Osteoblast (primary cell): Measurements from ENCODE around the gene ZNF148. TPM values are rescaled to one million over a fixed set of nuclear protein-coding genes. Genes with fewer than 3 reads are reported as not detected.

ENCODE experiments used
- DNase-seq: peaks from one replicate; pipeline ENCODE4 v3.0.0; 2011; ENCODE audit warnings: low spot score, mixed read lengths; ENCODE audit not compliant: insufficient read length; ENCODE audit errors: missing footprints
- H2AFZ ChIP-seq: 2 replicates; pipeline ENCODE4 v1.6.0; 2011; ENCODE audit warnings: mild to moderate bottlenecking, low read length
- H3K27ac ChIP-seq: 2 replicates; pipeline ENCODE4 v1.5.1; 2011; ENCODE audit warnings: mild to moderate bottlenecking, low read depth, low read length, moderate library complexity
- H3K27me3 ChIP-seq: 2 replicates; pipeline ENCODE4 v1.6.0; 2012; ENCODE audit warnings: mild to moderate bottlenecking, control low read depth, inconsistent platforms, low read length, moderate library complexity; ENCODE audit not compliant: insufficient read depth
- H3K36me3 ChIP-seq: 2 replicates; pipeline ENCODE4 v1.5.1; 2011; ENCODE audit warnings: mild to moderate bottlenecking, low read length, control low read depth, moderate library complexity; ENCODE audit not compliant: insufficient read depth
- H3K4me1 ChIP-seq: 2 replicates; pipeline ENCODE4 v1.5.1; 2011; ENCODE audit warnings: mild to moderate bottlenecking, low read length, control low read depth, moderate library complexity; ENCODE audit not compliant: insufficient read depth
- H3K4me2 ChIP-seq: 2 replicates; pipeline ENCODE4 v1.6.0; 2011; ENCODE audit warnings: mild to moderate bottlenecking, low read length; ENCODE audit not compliant: insufficient read depth
- H3K4me3 ChIP-seq: fragments of 200-600 bp; sonication (generic); 3 replicates; pipeline ENCODE4 v1.5.1; 2012; ENCODE audit warnings: mild to moderate bottlenecking, low read length, inconsistent platforms; ENCODE audit not compliant: insufficient read depth
- H3K79me2 ChIP-seq: 2 replicates; pipeline ENCODE4 v1.6.0; 2012; ENCODE audit warnings: mild to moderate bottlenecking, low read length, control low read depth, inconsistent platforms; ENCODE audit not compliant: insufficient read depth
- H3K9me3 ChIP-seq: 2 replicates; pipeline ENCODE4 v1.5.1; 2011; ENCODE audit warnings: low read depth, low read length, control low read depth
- H4K20me1 ChIP-seq: 2 replicates; pipeline ENCODE4 v1.6.0; 2012; ENCODE audit warnings: mild to moderate bottlenecking, low read length, control low read depth; ENCODE audit not compliant: insufficient read depth
- total RNA-seq: library from RNA; depleted of rRNA; stranded (reverse); fragments of >200 nt; gene quantifications from 2 replicates; pipeline ENCODE4 v1.2.3, GENCODE V29; 2012
- TF ChIP-seq, protein P1 (sequence below): IDR thresholded peaks from 2 replicates; pipeline ENCODE4 v1.5.1; 2011; ENCODE audit warnings: mild to moderate bottlenecking, low read depth, low read length, moderate library complexity; ENCODE audit errors: extremely low read depth

Gene ZNF148
- total RNA-seq, 1 donor, result 38.4 TPM

DNA sequence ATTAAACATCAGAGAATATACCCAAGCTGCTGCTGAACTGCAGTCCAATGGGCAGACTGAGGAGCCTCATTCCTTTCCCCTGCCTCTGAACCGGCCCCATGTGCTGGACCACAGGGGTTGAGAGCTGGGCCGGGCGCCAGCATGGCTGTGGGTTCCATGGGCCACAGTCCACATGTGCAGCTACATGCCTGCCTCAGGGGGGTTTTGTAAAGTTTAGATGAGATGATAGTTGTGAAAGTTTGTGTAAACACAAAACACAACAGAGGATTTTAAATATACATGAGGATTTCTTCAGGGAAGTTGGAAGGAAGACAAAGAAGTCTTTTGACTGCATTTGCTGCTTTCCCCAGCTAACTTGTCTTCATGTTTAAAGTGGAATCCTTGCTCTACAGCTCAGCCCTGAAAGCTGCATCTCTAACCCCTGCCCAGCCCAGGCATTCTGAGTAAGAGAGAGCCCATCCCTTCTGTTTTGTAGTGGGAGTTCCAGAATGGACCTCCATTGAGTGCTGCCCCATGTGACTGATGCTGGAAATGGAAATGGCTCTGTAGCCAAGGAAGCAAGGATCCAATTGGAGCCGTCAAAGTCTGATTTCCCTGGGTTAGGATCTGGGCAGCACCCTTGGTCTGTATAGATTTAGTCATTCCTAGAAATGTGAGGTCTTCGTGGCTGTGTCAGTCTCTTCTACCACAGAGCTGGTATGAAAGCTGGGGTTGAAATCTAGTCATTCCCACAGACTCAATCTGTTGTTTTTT is 180.1 kb downstream of the ZNF148 start:
- no peaks in the 10 kb centered on the region for H3K27me3 ChIP-seq
- H3K27ac ChIP-seq, result no peak overlapping the region
- no peaks in the 10 kb centered on the region for H4K20me1 ChIP-seq
- no peak overlapping the region for H2AFZ ChIP-seq
- H3K9me3 ChIP-seq, result no peaks in the 10 kb centered on the region
- no peaks in the 10 kb centered on the region for H3K36me3 ChIP-seq
- H3K4me1 ChIP-seq, result no peaks in the 10 kb centered on the region
- H3K4me3 ChIP-seq, result no peak overlapping the region
- TF ChIP-seq, protein P1, sequence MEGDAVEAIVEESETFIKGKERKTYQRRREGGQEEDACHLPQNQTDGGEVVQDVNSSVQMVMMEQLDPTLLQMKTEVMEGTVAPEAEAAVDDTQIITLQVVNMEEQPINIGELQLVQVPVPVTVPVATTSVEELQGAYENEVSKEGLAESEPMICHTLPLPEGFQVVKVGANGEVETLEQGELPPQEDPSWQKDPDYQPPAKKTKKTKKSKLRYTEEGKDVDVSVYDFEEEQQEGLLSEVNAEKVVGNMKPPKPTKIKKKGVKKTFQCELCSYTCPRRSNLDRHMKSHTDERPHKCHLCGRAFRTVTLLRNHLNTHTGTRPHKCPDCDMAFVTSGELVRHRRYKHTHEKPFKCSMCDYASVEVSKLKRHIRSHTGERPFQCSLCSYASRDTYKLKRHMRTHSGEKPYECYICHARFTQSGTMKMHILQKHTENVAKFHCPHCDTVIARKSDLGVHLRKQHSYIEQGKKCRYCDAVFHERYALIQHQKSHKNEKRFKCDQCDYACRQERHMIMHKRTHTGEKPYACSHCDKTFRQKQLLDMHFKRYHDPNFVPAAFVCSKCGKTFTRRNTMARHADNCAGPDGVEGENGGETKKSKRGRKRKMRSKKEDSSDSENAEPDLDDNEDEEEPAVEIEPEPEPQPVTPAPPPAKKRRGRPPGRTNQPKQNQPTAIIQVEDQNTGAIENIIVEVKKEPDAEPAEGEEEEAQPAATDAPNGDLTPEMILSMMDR, result no peak
- no peak overlapping the region for H3K4me2 ChIP-seq
- no peaks in the 10 kb centered on the region for H3K79me2 ChIP-seq
- peak; percentile 85 for DNase-seq

DNA sequence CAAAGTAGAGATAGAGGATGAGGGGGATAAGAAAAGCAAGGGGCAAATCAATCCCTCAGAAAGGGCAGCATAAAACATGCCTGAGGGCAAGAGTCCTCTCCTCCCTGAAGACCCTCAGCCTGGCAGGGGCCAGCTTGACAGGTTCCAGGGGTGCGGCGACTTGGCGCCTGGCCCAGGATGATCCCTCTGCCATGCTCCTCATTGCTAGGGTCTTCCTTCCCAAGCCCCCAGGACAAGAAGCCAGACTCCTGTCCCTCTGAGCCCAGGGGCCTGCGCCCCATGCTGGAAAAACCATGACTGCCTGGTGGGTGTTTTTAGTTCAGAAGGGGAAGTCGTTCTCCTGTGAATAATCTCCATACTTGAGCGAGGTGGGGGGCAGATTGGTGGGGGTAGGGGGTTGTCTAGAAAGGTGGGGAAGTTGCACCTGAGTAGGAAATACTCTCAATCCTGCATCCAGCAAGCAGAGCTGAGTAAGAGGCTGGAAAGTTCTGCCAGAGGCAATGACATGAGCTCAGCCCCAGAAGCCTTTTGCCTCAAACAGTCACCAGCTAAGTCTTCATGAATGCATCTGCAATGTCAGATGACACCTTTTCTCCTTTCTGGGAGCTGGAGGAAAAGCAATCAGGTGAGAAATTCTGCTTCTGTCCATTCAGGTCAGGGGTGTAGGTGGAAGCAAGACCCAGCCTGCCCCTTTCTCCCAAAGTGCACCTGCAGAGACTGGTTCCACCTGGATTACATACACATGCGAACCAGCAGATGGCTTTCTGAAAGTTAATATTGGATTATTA is 180.9 kb downstream of the ZNF148 start:
- no peaks in the 10 kb centered on the region for H3K9me3 ChIP-seq
- no peaks in the 10 kb centered on the region for H3K79me2 ChIP-seq
- H2AFZ ChIP-seq, result no peak overlapping the region
- H4K20me1 ChIP-seq, result no peaks in the 10 kb centered on the region
- H3K36me3 ChIP-seq, result no peaks in the 10 kb centered on the region
- TF ChIP-seq, protein P1, result no peak
- H3K27me3 ChIP-seq, result no peaks in the 10 kb centered on the region
- H3K4me2 ChIP-seq, result no peak overlapping the region
- H3K27ac ChIP-seq, result no peak overlapping the region
- H3K4me3 ChIP-seq, result no peak overlapping the region
- H3K4me1 ChIP-seq, result no peaks in the 10 kb centered on the region
- DNase-seq, result no peak

DNA sequence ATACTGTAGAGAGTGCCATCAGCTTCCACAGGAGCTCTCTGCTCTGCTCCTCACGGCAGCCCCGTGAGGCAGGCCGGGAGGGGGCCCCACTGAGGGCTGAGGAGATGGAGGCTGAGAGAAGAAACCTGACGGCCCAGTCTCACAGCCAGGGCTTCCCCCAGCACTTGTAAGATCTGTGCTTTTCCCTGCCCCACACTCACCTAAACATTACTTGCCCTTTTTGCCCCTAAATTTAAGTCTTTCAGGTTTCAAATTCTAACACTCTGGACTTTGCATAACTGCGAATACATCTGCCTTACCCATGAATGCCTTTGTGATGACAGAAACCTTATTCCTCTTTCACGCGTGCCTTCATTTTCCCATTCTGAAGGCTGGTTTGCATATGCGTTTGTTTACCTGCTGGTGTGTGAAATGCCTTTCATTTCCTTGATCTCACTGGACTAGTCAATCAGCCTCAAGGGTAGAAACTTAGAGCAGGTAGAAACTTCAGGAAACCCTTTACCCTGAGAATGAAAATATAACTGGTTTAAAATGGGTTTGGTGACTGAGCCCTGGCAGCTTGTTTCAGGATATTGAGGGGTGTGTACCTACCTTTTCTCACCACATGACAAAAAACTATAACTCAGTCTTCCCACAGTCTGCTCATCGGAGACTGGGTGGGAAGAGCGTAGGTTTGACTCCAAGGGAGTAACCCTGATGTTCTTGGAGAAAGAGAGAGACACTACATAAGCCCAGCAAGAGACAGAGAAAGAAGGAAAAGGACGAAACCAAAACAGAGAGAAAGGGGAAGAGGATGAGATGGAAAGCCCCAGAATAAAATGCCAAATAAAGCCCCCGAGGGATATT is 182.7 kb downstream of the ZNF148 start:
- DNase-seq, result no peak
- Histone ChIP-seq H3K79me2 (no peaks in the 10 kb centered on the region), H3K36me3 (no peaks in the 10 kb centered on the region), H3K27ac (no peak overlapping the region), H3K27me3 (no peaks in the 10 kb centered on the region), H3K4me1 (no peaks in the 10 kb centered on the region), H3K9me3 (no peaks in the 10 kb centered on the region), H2AFZ (no peak overlapping the region), H3K4me3 (no peak overlapping the region), H4K20me1 (no peaks in the 10 kb centered on the region), H3K4me2 (no peak overlapping the region)
- TF ChIP-seq, protein P1, result no peak

DNA sequence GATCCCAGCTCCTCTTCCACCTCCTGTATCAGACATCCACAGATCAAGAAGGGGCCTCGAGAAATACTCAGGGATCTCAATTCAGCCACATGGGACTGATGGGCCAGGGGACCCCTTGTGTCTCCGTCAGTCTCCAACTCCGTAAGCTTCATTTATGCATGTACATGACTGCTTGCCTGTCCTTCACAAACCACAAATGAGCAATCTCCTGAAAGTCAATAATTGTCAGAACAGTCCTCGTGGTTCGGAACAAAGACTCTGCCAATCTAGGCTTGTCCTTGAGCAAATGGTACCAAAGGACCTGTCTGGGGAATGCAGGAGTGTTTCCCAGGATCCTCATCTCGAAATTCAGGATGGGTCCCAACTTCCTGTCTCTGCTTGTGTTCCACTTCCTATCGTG is 183.4 kb downstream of the ZNF148 start:
- Histone ChIP-seq H3K27me3 (no peaks in the 10 kb centered on the region), H2AFZ (no peak overlapping the region), H3K4me2 (no peak overlapping the region), H3K4me1 (peaks cover 1% of the 10 kb centered on the region), H3K27ac (no peak overlapping the region), H3K79me2 (no peaks in the 10 kb centered on the region), H3K4me3 (no peak overlapping the region), H3K36me3 (no peaks in the 10 kb centered on the region), H4K20me1 (no peaks in the 10 kb centered on the region), H3K9me3 (no peaks in the 10 kb centered on the region)
- TF ChIP-seq, protein P1, result no peak
- DNase-seq, result no peak
